HG02938 (cell line): ENCODE measurements around the gene NINL.
"Not testable (repeated sequence)": the region's sequence is repeated elsewhere in the genome, so short reads cannot be mapped to it uniquely, and the experiment has no call there.

Source experiments
- ATAC-seq: cut with Tn5 transposase; IDR thresholded peaks from one replicate; pipeline ENCODE4 v1.9.1; 2021; ENCODE audit warnings: mild to moderate bottlenecking, moderate library complexity; ENCODE audit not compliant: unreplicated experiment

The NINL gene

GRCh38 chr20:25592135-25592852 lies 7.0 kb upstream of the NINL start:
- no peak for ATAC-seq

GRCh38 chr20:25590778-25591177 lies 5.4 kb upstream of the NINL start:
- not testable (repeated sequence) for ATAC-seq

GRCh38 chr20:25588491-25588890 lies 3.2 kb upstream of the NINL start:
- ATAC-seq, result no peak

DNA sequence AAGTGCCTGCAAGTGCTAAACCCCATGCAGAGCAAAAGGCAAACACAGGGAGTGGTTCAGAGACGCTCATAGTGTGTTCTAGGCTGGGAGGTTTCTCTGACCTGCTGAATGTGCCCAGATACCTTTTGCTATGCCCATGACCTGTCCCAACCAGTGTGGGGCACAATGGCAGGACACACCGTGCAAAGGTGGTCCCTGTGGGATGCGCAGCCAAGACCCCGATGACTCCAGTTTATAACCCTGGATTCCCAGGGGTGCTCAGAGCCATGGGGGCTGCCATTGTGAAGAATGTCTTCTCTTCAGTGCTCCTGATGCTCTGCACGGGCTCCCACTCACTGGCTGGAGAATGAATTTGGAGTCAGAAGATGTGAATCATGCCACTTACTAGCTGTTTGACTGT lies 2.2 kb upstream of the NINL start:
- no peak for ATAC-seq

- no peak for ATAC-seq
Observed at GRCh38 chr20:25586877-25587276, 1.5 kb upstream of the NINL start.

DNA sequence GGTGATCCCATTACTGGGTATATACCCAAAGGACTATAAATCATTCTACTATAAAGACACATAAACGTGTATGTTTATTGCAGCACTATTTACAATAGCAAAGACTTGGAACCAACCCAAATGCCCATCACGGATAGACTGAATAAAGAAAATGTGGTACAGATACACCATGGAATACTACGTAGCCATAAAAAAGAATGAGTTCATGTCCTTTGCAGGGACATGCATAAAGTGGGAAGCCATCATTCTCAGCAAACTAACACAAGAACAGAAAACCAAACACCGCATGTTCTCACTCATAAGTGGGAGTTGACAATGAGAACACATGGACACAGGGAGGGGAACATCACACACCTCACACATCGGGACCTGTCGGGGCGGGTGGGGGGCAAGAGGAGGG lies 1.7 kb downstream of the NINL start:
- ATAC-seq, result not testable (repeated sequence)

DNA sequence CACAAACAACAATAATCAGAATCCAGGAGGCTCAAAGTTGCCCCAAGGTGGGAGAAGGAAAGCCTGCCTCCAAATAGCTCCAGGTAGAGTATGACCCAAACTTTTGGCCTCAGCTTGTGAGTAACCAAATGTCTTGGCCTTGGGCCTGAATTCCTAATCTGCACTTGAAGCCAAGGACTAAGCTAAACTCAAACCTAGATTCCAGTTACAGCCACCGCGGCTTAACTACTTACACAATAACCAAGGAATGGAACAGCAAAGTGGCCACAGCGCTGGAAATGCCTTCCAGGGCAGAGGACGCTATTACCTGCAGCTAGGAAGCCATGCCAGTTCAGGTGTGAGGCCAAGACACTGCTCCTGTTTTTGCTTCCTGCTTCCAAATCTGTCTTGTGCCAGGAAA lies 4.6 kb downstream of the NINL start:
- ATAC-seq, result no peak

DNA sequence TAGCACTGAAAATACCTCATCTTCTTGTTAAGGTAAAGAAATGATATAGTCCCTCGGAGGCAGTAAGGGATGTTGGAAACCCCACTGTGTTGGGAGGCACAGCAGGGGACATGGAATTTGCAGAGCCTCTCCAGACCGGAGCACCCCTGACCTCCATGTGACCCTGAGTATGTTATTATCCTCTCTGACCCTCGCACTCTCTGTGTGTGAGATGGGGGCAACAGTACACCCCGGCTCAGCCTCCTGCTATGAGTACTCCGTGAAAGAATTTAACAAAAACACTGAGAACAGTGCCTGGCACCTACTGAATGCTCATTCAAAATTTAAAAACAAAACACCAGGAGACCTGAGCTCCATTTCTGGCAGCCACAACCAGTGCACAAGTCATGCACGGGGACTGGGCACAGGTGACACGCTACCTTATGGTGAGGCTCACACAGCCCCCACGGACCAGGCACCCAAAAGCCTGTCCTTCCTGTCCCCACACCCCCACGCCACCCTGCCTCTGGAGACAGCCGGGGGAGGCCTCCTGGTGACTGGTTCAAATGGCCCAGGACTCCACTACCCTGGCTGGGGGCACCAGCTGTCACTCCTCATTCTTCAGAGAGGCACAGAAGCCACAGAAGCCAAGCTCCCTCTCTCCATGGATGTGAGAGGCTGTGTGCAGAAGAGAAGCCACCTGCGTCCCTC lies 6.1 kb downstream of the NINL start:
- no peak for ATAC-seq

DNA sequence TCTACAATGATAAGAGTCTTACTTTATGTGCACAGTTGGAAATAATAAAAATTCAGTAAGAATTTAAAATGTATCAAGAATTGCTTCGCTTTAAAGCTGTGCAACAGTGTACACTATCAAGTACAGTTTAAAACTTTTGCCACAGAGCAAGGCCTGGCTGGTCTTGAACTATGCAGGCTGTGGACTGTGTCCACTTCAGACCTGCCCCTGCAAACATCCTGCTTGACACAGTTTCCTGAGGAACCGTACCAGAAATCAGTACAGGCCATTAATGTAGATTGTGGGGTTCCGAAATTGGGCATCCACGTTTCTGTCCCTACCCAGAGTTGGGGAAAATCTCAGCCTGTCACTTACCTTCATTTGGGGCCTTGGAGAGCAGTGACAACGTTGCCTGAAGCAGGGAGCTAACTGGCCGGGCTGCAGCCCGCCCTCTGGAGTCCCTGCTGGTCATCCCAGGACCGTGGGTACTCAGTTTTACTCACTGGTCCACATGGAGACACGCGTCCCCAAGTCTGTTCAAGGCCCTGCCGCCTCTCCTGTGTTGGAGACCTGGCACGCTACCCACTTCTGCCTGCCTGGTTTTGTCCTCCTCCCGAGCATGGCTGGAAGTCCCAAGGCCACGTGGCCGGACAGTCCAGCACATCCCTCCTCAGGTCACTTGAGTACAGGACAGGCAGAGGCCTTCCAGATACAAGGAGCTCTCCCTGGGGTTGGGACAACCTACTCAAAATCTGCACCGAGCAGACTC lies 8.4 kb downstream of the NINL start:
- no peak for ATAC-seq

DNA sequence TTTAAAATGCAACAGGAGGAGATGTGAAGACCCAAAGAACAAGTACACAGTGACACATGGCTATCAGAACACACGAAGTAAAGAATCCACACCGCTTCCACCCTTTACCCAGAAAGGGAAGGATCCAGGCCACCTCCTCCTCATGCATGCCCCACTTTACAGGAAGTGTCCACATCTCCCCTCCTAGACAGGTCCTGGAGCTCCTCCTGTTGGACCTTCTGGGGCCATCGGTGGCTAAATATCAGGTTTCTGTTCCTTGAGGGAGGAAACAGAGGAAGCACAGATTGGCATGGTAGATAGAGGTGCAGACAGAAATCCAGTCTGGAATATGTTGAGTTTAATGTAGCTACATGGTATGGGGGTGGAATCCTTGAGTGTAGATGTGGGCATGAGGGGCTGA lies 10.9 kb downstream of the NINL start:
- ATAC-seq, result no peak

DNA sequence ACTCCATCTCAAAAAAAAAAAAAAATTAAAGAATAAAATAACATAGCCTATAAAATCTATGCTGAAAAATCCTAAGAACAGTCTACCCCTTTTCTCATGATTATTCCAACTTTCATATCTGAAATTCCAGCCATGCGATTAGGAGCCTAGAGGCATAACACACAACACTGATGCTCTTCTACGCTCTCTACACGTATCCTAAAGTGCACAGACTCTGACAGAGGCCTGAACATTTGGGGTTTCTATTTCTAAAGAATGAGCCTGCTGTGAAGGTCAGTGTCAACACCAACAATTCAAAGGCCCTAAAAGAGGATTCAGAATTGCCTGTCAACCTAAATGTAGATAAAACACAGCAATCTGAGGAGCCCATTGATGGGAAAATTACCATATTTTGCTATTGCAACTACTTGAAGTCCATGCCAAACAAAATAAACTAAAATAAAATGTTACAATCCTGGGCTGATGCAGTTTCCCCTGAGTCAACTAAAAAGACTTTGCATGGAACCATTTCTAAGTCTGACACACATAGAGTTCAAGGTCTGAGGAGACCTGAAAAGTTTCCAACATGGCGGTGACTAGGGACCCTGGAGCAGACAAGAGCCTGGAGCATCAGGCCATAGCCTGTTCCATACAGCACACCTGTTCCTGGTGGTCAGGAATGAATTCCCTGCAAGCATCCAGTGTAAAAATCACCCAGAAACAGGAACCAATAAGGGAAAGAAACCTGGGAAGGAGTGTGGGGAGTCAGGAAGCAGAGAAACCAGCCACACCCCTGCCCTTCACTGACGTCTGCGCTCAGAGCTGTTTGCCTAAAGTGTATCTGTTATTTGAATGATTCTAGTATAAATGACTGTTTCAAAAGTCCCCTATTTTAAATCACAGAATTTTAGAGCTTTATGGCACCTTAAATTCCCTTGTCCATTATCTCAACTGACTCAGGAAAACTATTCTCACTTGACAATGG lies 11.8 kb downstream of the NINL start:
- ATAC-seq, result no peak

DNA sequence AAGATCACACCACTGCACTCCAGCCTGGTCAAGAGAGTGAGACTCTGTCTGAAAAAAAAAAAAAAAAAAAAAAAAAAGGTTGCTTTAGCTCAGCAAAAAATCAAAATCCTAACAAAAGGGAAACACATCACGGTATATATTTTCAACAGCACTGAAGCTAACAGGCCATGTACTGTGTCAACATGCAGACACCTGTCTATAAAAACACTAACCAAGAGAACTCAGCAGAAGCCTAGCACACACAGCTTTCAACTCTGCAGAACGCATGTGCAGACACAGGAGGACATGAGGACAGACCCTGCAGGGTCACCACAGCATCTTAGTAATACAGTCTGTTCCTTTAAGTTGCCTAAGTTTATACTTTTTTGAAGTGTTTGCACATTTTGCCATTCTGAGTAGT lies 13.5 kb downstream of the NINL start:
- no peak for ATAC-seq

DNA sequence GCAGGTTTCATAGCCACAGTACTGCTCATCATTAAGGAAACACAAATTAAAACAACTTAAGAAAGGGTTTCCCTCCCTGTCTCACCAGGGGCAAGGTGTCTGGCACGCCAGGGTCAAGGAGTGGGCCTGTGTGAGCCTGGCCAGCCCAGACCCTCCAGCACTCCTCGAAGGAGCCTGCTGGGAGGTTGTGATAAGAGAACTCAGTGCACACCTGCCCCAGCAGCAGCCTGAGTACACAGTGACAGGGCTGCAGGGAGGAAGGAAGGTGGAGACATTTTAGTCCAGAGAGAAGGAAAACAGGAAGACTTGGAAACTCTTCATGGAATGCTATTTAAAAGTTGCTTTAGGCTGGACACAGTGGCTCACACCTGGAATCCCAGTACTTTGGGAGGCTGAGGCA lies 14.1 kb downstream of the NINL start:
- ATAC-seq, result no peak

GRCh38 chr20:25570148-25570530 lies 15.2 kb downstream of the NINL start:
- no peak for ATAC-seq

GRCh38 chr20:25567286-25567685 lies 18.0 kb downstream of the NINL start:
- no peak for ATAC-seq

DNA sequence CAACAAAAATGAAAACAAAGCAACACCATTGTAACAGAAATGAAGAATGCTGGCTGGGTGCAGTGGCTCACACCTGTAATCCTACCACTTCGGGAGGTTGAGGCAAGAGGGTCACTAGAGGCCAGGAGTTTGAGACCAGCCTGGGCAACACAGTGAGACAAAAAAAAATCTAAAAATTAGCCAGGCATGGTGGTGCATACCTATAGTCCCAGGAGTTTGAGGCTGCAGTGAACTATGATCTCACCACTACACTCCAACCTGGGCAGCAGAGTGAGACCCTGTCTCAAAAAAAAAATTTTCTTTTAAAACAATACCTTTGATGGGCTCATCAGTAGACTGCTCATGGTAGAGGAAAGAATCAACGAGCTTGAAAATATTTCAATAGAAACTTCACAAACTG lies 18.5 kb downstream of the NINL start:
- no peak for ATAC-seq

DNA sequence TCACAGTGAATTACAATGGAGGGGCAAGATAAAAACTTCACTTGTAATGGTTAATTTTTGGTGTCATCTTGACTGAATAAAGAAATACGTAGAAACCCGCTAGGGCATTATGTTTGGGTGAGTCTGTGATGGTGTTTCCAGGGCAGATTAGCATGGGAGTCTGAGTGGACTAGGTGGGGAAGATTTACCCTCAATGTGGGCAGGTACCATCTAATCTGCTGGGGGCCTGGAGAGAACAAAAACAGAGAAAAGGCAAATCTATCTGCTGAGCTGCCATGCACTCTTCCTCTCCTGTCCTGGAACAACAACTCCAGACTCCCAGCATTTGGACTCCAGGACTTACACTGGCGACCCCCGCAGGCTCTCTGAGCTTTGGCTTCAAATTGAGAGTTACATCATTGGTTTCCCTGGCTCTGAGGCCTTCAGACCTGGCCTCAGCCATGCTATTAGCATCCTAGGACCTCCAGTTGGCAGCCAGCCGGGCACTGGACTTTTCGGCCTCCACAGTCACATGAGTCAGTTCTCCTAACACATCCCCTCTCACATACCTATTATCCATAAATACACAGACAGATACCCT lies 19.7 kb downstream of the NINL start:
- ATAC-seq, result no peak

DNA sequence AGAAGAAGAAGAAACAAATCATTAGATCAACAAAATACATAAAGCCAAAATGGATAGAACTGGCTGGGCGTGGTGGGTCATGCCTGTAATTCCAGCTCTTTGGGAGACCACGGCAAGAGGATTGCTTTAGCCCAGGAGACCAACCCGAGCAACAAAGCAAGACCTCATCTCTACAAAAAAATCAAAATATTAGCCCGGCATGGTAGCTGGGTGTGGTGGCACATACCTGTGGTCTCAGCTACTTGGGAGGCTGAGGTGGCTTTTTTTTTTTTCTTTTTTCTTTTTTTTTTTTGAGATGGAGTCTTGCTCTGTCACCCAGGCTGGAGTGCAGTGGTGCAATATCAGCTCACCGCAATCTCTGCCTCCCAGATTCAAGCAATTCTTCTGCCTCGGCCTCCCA lies 21.5 kb downstream of the NINL start:
- ATAC-seq, result no peak

- no peak for ATAC-seq
Observed at GRCh38 chr20:25563362-25563761, 22.0 kb downstream of the NINL start.

DNA sequence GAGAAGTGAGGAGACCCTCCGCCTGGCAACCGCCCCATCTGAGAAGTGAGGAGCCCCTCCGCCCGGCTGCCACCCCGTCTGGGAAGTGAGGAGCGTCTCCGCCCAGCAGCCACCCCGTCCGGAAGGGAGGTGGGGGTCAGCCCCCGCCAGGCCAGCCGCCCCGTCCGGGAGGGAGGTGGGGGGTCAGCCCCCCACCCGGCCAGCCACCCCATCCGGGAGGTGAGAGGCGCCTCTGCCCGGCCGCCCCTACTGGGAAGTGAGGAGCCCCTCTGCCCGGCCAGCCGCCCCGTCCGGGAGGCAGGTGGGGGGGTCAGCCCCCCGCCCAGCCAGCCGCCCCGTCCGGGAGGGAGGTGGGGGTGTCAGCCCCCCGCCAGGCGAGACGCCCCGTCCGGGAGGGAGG lies 23.6 kb downstream of the NINL start:
- ATAC-seq, result not testable (repeated sequence)
